GM23338 (cell line): ENCODE results near the gene PUS1. TPM values are rescaled to one million over a fixed set of nuclear protein-coding genes. Genes with fewer than 3 reads are reported as not detected.

Source experiments
- ATAC-seq: fragments of 200-7000 bp; cut with Tn5 transposase; 3 replicates; pipeline ENCODE4 v1.9.1; 2020
- DNase-seq: peaks from one replicate; pipeline ENCODE4 v3.0.0-alpha.2; 2015; ENCODE audit warnings: low spot score
- H2AFZ ChIP-seq: fragments of 200-600 bp; sonication (generic); 2 replicates; pipeline ENCODE4 v1.8.0; 2016; ENCODE audit warnings: antibody characterized with exemption, mild to moderate bottlenecking, moderate library complexity
- H3F3A ChIP-seq: fragments of 200-600 bp; sonication (generic); replicated peaks from 2 replicates; pipeline ENCODE4 v1.8.0; 2017; ENCODE audit warnings: antibody characterized with exemption, mixed run types, low read depth
- H3K27ac ChIP-seq: fragments of 200-600 bp; sonication (generic); 2 replicates; pipeline ENCODE4 v1.6.1; 2016; ENCODE audit warnings: low read depth
- H3K27me3 ChIP-seq: fragments of 200-600 bp; sonication (generic); 2 replicates; pipeline ENCODE4 v1.8.0; 2016; ENCODE audit warnings: mild to moderate bottlenecking, mixed run types, moderate library complexity; ENCODE audit not compliant: insufficient read depth
- H3K36me3 ChIP-seq: fragments of 200-600 bp; sonication (generic); 2 replicates; pipeline ENCODE4 v1.8.0; 2016; ENCODE audit warnings: mild to moderate bottlenecking; ENCODE audit not compliant: insufficient read depth
- H3K4me1 ChIP-seq: fragments of 200-600 bp; sonication (generic); 2 replicates; pipeline ENCODE4 v1.8.0; 2016; ENCODE audit warnings: mild to moderate bottlenecking, moderate library complexity; ENCODE audit not compliant: insufficient read depth
- H3K4me2 ChIP-seq: fragments of 200-600 bp; sonication (generic); 2 replicates; pipeline ENCODE4 v1.7.1; 2017; ENCODE audit warnings: mixed run types
- H3K4me3 ChIP-seq: fragments of 200-600 bp; sonication (generic); 2 replicates; pipeline ENCODE4 v1.6.1; 2016; ENCODE audit warnings: mixed run types
- H3K79me2 ChIP-seq: fragments of 200-600 bp; sonication (generic); replicated peaks from 2 replicates; pipeline ENCODE4 v1.8.0; 2017; ENCODE audit warnings: mild to moderate bottlenecking; ENCODE audit not compliant: insufficient read depth
- H3K9me2 ChIP-seq: fragments of 200-600 bp; sonication (generic); 2 replicates; pipeline ENCODE4 v1.8.0; 2017; ENCODE audit not compliant: insufficient read depth
- H4K20me1 ChIP-seq: fragments of 200-600 bp; sonication (generic); replicated peaks from 2 replicates; pipeline ENCODE4 v1.8.0; 2017; ENCODE audit warnings: mild to moderate bottlenecking; ENCODE audit not compliant: insufficient read depth
- H3K27ac Mint-ChIP-seq: 2 replicates; pipeline ENCODE4 v1.8.0; 2020; ENCODE audit warnings: inconsistent platforms, mild to moderate bottlenecking, moderate library complexity, mixed read lengths
- H3K27me3 Mint-ChIP-seq: 3 replicates; pipeline ENCODE4 v1.8.0; 2022; ENCODE audit warnings: low read depth, mild to moderate bottlenecking, moderate library complexity, mixed read lengths, inconsistent platforms; ENCODE audit not compliant: insufficient read depth, poor library complexity
- H3K36me3 Mint-ChIP-seq: 3 replicates; pipeline ENCODE4 v1.8.0; 2021; ENCODE audit warnings: low read depth, mild to moderate bottlenecking, inconsistent platforms, moderate library complexity, mixed read lengths
- H3K4me1 Mint-ChIP-seq: 3 replicates; pipeline ENCODE4 v1.8.0; 2020; ENCODE audit warnings: mild to moderate bottlenecking, inconsistent platforms, mixed read lengths
- H3K4me3 Mint-ChIP-seq: 3 replicates; pipeline ENCODE4 v1.8.0; 2021; ENCODE audit warnings: moderate library complexity, mild to moderate bottlenecking, inconsistent platforms, mixed read lengths
- H3K9me3 Mint-ChIP-seq: 3 replicates; pipeline ENCODE4 v1.8.0; 2020; ENCODE audit warnings: moderate library complexity, mild to moderate bottlenecking, inconsistent platforms, mixed read lengths
- CREB1 ChIP-seq: fragments of 250-450 bp; sonication (Bioruptor Pico); IDR thresholded peaks from 2 replicates; pipeline ENCODE4 v1.5.0; 2020; ENCODE audit warnings: low read depth, mild to moderate bottlenecking, moderate library complexity
- EZH2phosphoT487 ChIP-seq: fragments of 200-600 bp; sonication (generic); IDR thresholded peaks from one replicate; pipeline ENCODE4 v1.8.1; 2018; ENCODE audit warnings: antibody characterized with exemption; ENCODE audit not compliant: unreplicated experiment
- JUNB ChIP-seq: IDR thresholded peaks from one replicate; pipeline ENCODE4 v1.6.1; 2016; ENCODE audit warnings: antibody characterized with exemption; ENCODE audit not compliant: unreplicated experiment
- NANOG ChIP-seq: IDR thresholded peaks from 2 replicates; pipeline ENCODE4 v1.6.1; 2016; ENCODE audit warnings: antibody characterized with exemption, borderline replicate concordance
- POLR2AphosphoS5 ChIP-seq: IDR thresholded peaks from 2 replicates; pipeline ENCODE4 v1.6.1; 2016; ENCODE audit warnings: antibody characterized with exemption, low read depth
- STAT1 ChIP-seq: IDR thresholded peaks from one replicate; pipeline ENCODE4 v1.6.1; 2016; ENCODE audit warnings: antibody characterized with exemption; ENCODE audit not compliant: unreplicated experiment
- polyA plus RNA-seq: library from polyadenylated mRNA; unstranded; fragments of >200 nt; fragmentation: Nextera tagmentation; extraction: Ambion mirVana; gene quantifications from 2 replicates; pipeline ENCODE4 v1.2.1, GENCODE V29; 2016
- total RNA-seq: library from RNA; depleted of rRNA; stranded (reverse); fragments of >200 nt; shearing (Covaris generic); gene quantifications from 2 replicates; pipeline ENCODE4 v1.2.3, GENCODE V29; 2014
- TF ChIP-seq, protein P1 (sequence below), 2 experiments: fragments of 200-600 bp in 1 of 2; sonication (generic) in 1 of 2; conservative IDR thresholded peaks; 2 replicates each; pipeline versions ENCODE4 v1.5.1 to v1.6.1; 2016 to 2017; ENCODE audit warnings: antibody characterized with exemption in 2 of 2, low read depth in 2 of 2, mild to moderate bottlenecking in 2 of 2, moderate library complexity in 1 of 2
- TF ChIP-seq, protein P2 (sequence below): IDR thresholded peaks from 2 replicates; pipeline ENCODE4 v1.6.1; 2016; ENCODE audit warnings: antibody characterized with exemption
- TF ChIP-seq, protein P3 (sequence below): fragments of 250-450 bp; sonication (Bioruptor Pico); IDR thresholded peaks from 2 replicates; pipeline ENCODE4 v1.5.0; 2020; ENCODE audit warnings: mild to moderate bottlenecking, moderate library complexity

The PUS1 gene
- total and polyA plus RNA-seq, 2 experiments from 2014 or later, result 52.4 to 73.0 TPM

DNA sequence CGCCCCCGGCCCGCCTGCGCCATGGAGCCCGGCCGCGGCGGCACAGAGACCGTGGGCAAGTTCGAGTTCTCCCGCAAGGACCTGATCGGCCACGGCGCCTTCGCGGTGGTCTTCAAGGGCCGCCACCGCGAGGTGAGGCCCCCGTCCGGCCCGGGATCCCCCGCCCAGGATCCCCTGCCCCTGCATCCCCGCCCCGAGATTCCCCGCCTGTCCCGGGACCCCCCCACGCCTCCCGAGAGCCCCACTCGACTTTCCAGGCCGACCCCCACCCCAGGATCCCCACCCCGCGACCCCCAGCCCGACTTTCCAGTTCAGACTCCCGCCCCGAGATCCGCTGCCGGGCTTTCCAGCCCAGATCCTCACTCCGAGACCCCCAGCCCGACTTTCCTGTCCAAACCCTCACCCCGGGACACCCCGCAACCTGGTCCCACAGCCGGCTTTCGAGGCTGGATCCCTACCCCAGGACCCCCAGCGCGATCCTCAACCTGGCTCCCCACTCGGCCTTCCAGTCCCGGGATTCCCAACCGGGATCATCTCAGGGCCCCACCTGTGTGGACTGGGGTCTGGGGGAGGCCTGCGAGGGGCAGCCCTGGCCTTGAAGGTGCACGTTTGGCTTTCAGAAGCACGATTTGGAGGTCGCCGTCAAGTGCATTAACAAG, 34.0 kb upstream of the PUS1 start:
- Histone ChIP-seq H3K9me2 (no peaks in the 10 kb centered on the region), H3F3A (peaks cover 13% of the 10 kb centered on the region), H3K79me2 (peaks cover 32% of the 10 kb centered on the region), H3K4me3 (peak overlapping the region; percentile 76), H3K36me3 (no peaks in the 10 kb centered on the region; the same call in 1 of the 2 replicates), H3K27ac (peak overlapping the region; percentile 55; the same call in 1 of the 2 replicates), H3K4me2 (peak overlapping the region; percentile 97), H4K20me1 (no peaks in the 10 kb centered on the region), H3K27me3 (no peaks in the 10 kb centered on the region), H3K4me1 (peaks cover 10% of the 10 kb centered on the region; the same call in 1 of the 2 replicates), H2AFZ (no peak overlapping the region)
- no peak for TF ChIP-seq EZH2phosphoT487
- ATAC-seq (no peak; the same call in 2 of the 3 replicates), DNase-seq (no peak)
- Mint-ChIP-seq H3K36me3 (peaks cover 15% of the 10 kb centered on the region), H3K27ac (peak overlapping the region; percentile 77), H3K9me3 (peaks cover under 1% of the 10 kb centered on the region; the same call in 2 of the 3 replicates), H3K27me3 (peaks cover 8% of the 10 kb centered on the region), H3K4me3 (peak overlapping the region; percentile 82), H3K4me1 (peaks cover 12% of the 10 kb centered on the region; the same call in 2 of the 3 replicates)

DNA sequence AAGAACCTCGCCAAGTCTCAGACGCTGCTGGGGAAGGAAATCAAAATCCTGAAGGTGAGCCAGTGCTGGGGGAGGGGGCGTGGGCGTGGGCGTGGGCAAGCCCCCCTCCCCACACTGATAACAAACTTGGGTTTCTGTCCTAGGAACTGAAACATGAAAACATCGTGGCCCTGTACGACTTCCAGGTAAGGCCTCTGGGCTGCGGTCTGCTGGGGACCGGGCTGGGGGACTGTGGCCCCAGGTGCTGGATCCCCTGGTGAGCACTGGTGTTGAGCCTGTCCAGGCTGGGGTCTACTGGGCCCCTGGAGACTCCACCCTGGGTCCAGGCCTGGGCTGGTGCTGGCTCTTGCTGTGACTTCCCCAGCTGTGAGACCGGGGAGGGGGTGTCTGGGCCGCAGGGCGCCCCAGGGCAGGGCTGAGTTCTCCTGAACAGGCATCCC, 33.4 kb upstream of the PUS1 start:
- H2AFZ ChIP-seq, result no peak overlapping the region
- ATAC-seq, result no peak
- TF ChIP-seq, protein P1, sequence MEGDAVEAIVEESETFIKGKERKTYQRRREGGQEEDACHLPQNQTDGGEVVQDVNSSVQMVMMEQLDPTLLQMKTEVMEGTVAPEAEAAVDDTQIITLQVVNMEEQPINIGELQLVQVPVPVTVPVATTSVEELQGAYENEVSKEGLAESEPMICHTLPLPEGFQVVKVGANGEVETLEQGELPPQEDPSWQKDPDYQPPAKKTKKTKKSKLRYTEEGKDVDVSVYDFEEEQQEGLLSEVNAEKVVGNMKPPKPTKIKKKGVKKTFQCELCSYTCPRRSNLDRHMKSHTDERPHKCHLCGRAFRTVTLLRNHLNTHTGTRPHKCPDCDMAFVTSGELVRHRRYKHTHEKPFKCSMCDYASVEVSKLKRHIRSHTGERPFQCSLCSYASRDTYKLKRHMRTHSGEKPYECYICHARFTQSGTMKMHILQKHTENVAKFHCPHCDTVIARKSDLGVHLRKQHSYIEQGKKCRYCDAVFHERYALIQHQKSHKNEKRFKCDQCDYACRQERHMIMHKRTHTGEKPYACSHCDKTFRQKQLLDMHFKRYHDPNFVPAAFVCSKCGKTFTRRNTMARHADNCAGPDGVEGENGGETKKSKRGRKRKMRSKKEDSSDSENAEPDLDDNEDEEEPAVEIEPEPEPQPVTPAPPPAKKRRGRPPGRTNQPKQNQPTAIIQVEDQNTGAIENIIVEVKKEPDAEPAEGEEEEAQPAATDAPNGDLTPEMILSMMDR (conservative IDR thresholded peaks at IDR 0.05; ENCODE audit: low read depth in 2 of 2), result no peak
- no peak for TF ChIP-seq CREB1 (CRISPR knock-in tag)
- TF ChIP-seq, protein P2, sequence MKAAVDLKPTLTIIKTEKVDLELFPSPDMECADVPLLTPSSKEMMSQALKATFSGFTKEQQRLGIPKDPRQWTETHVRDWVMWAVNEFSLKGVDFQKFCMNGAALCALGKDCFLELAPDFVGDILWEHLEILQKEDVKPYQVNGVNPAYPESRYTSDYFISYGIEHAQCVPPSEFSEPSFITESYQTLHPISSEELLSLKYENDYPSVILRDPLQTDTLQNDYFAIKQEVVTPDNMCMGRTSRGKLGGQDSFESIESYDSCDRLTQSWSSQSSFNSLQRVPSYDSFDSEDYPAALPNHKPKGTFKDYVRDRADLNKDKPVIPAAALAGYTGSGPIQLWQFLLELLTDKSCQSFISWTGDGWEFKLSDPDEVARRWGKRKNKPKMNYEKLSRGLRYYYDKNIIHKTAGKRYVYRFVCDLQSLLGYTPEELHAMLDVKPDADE, result no peak
- no peak for TF ChIP-seq NANOG
- TF ChIP-seq JUNB, result no peak
- TF ChIP-seq POLR2AphosphoS5, result no peak
- TF ChIP-seq STAT1, result no peak
- TF ChIP-seq, protein P3, sequence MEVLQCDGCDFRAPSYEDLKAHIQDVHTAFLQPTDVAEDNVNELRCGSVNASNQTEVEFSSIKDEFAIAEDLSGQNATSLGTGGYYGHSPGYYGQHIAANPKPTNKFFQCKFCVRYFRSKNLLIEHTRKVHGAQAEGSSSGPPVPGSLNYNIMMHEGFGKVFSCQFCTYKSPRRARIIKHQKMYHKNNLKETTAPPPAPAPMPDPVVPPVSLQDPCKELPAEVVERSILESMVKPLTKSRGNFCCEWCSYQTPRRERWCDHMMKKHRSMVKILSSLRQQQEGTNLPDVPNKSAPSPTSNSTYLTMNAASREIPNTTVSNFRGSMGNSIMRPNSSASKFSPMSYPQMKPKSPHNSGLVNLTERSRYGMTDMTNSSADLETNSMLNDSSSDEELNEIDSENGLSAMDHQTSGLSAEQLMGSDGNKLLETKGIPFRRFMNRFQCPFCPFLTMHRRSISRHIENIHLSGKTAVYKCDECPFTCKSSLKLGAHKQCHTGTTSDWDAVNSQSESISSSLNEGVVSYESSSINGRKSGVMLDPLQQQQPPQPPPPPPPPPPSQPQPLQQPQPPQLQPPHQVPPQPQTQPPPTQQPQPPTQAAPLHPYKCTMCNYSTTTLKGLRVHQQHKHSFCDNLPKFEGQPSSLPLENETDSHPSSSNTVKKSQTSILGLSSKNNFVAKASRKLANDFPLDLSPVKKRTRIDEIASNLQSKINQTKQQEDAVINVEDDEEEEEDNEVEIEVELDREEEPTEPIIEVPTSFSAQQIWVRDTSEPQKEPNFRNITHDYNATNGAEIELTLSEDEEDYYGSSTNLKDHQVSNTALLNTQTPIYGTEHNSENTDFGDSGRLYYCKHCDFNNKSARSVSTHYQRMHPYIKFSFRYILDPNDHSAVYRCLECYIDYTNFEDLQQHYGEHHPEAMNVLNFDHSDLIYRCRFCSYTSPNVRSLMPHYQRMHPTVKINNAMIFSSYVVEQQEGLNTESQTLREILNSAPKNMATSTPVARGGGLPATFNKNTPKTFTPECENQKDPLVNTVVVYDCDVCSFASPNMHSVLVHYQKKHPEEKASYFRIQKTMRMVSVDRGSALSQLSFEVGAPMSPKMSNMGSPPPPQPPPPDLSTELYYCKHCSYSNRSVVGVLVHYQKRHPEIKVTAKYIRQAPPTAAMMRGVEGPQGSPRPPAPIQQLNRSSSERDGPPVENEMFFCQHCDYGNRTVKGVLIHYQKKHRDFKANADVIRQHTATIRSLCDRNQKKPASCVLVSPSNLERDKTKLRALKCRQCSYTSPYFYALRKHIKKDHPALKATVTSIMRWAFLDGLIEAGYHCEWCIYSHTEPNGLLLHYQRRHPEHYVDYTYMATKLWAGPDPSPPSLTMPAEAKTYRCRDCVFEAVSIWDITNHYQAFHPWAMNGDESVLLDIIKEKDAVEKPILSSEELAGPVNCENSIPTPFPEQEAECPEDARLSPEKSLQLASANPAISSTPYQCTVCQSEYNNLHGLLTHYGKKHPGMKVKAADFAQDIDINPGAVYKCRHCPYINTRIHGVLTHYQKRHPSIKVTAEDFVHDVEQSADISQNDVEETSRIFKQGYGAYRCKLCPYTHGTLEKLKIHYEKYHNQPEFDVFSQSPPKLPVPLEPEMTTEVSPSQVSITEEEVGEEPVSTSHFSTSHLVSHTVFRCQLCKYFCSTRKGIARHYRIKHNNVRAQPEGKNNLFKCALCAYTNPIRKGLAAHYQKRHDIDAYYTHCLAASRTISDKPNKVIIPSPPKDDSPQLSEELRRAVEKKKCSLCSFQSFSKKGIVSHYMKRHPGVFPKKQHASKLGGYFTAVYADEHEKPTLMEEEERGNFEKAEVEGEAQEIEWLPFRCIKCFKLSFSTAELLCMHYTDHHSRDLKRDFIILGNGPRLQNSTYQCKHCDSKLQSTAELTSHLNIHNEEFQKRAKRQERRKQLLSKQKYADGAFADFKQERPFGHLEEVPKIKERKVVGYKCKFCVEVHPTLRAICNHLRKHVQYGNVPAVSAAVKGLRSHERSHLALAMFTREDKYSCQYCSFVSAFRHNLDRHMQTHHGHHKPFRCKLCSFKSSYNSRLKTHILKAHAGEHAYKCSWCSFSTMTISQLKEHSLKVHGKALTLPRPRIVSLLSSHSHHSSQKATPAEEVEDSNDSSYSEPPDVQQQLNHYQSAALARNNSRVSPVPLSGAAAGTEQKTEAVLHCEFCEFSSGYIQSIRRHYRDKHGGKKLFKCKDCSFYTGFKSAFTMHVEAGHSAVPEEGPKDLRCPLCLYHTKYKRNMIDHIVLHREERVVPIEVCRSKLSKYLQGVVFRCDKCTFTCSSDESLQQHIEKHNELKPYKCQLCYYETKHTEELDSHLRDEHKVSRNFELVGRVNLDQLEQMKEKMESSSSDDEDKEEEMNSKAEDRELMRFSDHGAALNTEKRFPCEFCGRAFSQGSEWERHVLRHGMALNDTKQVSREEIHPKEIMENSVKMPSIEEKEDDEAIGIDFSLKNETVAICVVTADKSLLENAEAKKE (CRISPR knock-in tag), result no peak

More for the DNA sequence above, 33.4 kb upstream of the PUS1 start:
- Mint-ChIP-seq H3K9me3 (no peaks in the 10 kb centered on the region; the same call in 2 of the 3 replicates), H3K27ac (peak overlapping the region; percentile 77), H3K27me3 (peaks cover 7% of the 10 kb centered on the region), H3K4me1 (peaks cover 14% of the 10 kb centered on the region; the same call in 2 of the 3 replicates), H3K36me3 (peaks cover 15% of the 10 kb centered on the region), H3K4me3 (peak overlapping the region; percentile 82)
- Histone ChIP-seq H3K79me2 (peaks cover 36% of the 10 kb centered on the region), H3K4me3 (peak overlapping the region; percentile 76), H3K27ac (peak overlapping the region; percentile 55; the same call in 1 of the 2 replicates), H3K4me1 (peaks cover 10% of the 10 kb centered on the region; the same call in 1 of the 2 replicates), H3F3A (peaks cover 13% of the 10 kb centered on the region), H3K4me2 (peak overlapping the region; percentile 97), H4K20me1 (no peaks in the 10 kb centered on the region), H3K27me3 (no peaks in the 10 kb centered on the region), H3K36me3 (no peaks in the 10 kb centered on the region; the same call in 1 of the 2 replicates), H3K9me2 (no peaks in the 10 kb centered on the region)
- DNase-seq, result no peak
